Endodermal cell (in vitro differentiated cells): ENCODE results near the gene TMEM186. TPM values are rescaled to one million over a fixed set of nuclear protein-coding genes. Genes with fewer than 3 reads are reported as not detected.

Experiments
- total RNA-seq, 2 donors: library from RNA; stranded (reverse); fragmentation: NEBNext Ultra II Directional in 1 of 2; extraction: Animal tissue kit (Norgen Biotek cat#: 25700) in 1 of 2; gene quantifications; 2 replicates in 1 of 2; 3 replicates in 1 of 2; pipeline ENCODE4 v1.2.1, GENCODE V29; 2021

The TMEM186 gene
- total RNA-seq, 2 donors from 2014 or later: 10.9 to 14.0 TPM

Other genes starting within 250 kb of the TMEM186 start
- under 1 TPM in 1 of 2 donors, not detected in 1; 0.40 TPM for gene TMEM114, start 207.1 kb downstream of the TMEM186 start, total RNA-seq
- 10 to 100 TPM; 55.1 to 70.5 TPM for gene METTL22, start 175.9 kb downstream of the TMEM186 start, total RNA-seq
- gene ABAT, start 123.0 kb downstream of the TMEM186 start, total RNA-seq: 10 to 100 TPM in 1 of 2 donors, 1 to 10 TPM in 1; 9.7 to 13.6 TPM
- gene PMM2, start 200 bp upstream of the TMEM186 start, total RNA-seq: 10 to 100 TPM; 47.6 to 48.2 TPM
- 100 to 1,000 TPM; 233 to 275 TPM for gene CARHSP1, start 71.4 kb upstream of the TMEM186 start, total RNA-seq
- gene LITAFD, start 84.7 kb upstream of the TMEM186 start, total RNA-seq: not detected
- gene USP7, start 166.3 kb upstream of the TMEM186 start, total RNA-seq: 100 to 1,000 TPM; 114 to 140 TPM